Measurements from ENCODE around the gene DDRGK1.

GRCh38 chr20:3183896-3184612 is 20.4 kb downstream of the DDRGK1 start:
- TF ChIP-seq CTCF (IDR thresholded peaks at IDR 0.05; ENCODE audit: poor library complexity) (no peak), EZH2 (IDR thresholded peaks at IDR 0.05; ENCODE audit: borderline replicate concordance) (no peak)
